GM13976 (cell line): ENCODE data around the gene ALLC.

ENCODE experiments used
- DNase-seq: peaks from one replicate; pipeline ENCODE4 v3.0.0; 2012; ENCODE audit warnings: low spot score
- CTCF ChIP-seq: IDR thresholded peaks from 2 replicates; pipeline ENCODE4 v1.5.1; 2012; ENCODE audit warnings: borderline replicate concordance, mild to moderate bottlenecking; ENCODE audit not compliant: insufficient read depth; ENCODE audit errors: extremely low read depth, missing control alignments, control extremely low read depth
- in situ Hi-C: fragments of 300-500 bp; cut with MboI; formaldehyde crosslinking; loops from one replicate; pipeline ENCODE4 v1.12.0; 2022; ENCODE audit warnings: low sequenced_read_pairs, mixed read lengths, inconsistent platforms; ENCODE audit not compliant: unreplicated experiment

ALLC gene

GRCh38 chr2:3664118-3664517 lies 6.1 kb downstream of the ALLC start:
- in situ Hi-C loops, result no loop called here
- TF ChIP-seq CTCF, result no peak
- DNase-seq, result no peak

- TF ChIP-seq CTCF, result no peak
- no peak for DNase-seq
- in situ Hi-C loops, result no loop called here
These were observed 6.9 kb downstream of the ALLC start for GRCh38 chr2:3664925-3665324.

- no peak for DNase-seq
- in situ Hi-C loops, result no loop called here
- no peak for TF ChIP-seq CTCF
These were observed 8.0 kb downstream of the ALLC start for GRCh38 chr2:3665886-3666612.

GRCh38 chr2:3666613-3666975 lies 8.6 kb downstream of the ALLC start:
- TF ChIP-seq CTCF, result no peak
- DNase-seq, result no peak
- in situ Hi-C loops, result no loop called here

GRCh38 chr2:3667151-3667631 lies 9.2 kb downstream of the ALLC start:
- no peak for DNase-seq
- TF ChIP-seq CTCF, result no peak
- in situ Hi-C loops, result no loop called here

GRCh38 chr2:3669656-3670055 lies 11.7 kb downstream of the ALLC start:
- no peak for TF ChIP-seq CTCF
- no peak for DNase-seq
- in situ Hi-C loops, result no loop called here
